Transverse colon (tissue), 4 donors: ENCODE results near the gene CLK1. TPM values are rescaled to one million over a fixed set of nuclear protein-coding genes. Genes with fewer than 3 reads are reported as not detected.

Experiments
- DNase-seq: peaks from one replicate; pipeline ENCODE4 v3.0.0-alpha.2; 2019
- H3K27ac ChIP-seq, 4 donors: fragments of 200-600 bp; sonication (generic); 2 replicates each; pipeline ENCODE4 v1.5.1; 2016 to 2018; ENCODE audit warnings: inconsistent platforms in 4 of 4
- H3K27me3 ChIP-seq: fragments of 200-600 bp; sonication (generic); 2 replicates; pipeline ENCODE4 v1.5.1; 2017; ENCODE audit warnings: inconsistent platforms
- H3K36me3 ChIP-seq, 4 donors: fragments of 200-600 bp; sonication (generic); 2 replicates each; pipeline ENCODE4 v1.5.1; 2017 to 2019; ENCODE audit warnings: inconsistent platforms in 4 of 4
- H3K4me1 ChIP-seq, 4 donors: fragments of 200-600 bp; sonication (generic); 2 replicates each; pipeline ENCODE4 v1.5.1; 2017 to 2020; ENCODE audit warnings: inconsistent platforms in 4 of 4
- H3K4me3 ChIP-seq, 4 donors: fragments of 200-600 bp; sonication (generic); 1 replicate in 1 of 4; 2 replicates in 3 of 4; pipeline versions ENCODE4 v1.5.1 to v1.6.1; 2017 to 2019; ENCODE audit warnings: inconsistent platforms in 4 of 4
- H3K9me3 ChIP-seq, 2 donors: fragments of 200-600 bp; sonication (generic); 2 replicates each; pipeline ENCODE4 v1.5.1; 2017 to 2019; ENCODE audit warnings: inconsistent platforms in 2 of 2
- EP300 ChIP-seq: sonication (generic); formaldehyde crosslinking; IDR thresholded peaks from one replicate; pipeline ENCODE4 v1.6.1; 2017; ENCODE audit warnings: antibody characterized with exemption, low read depth
- POLR2A ChIP-seq: fragments of 450-650 bp; IDR thresholded peaks from one replicate; pipeline ENCODE4 v1.6.1; 2016; ENCODE audit warnings: antibody characterized with exemption, mild to moderate bottlenecking, moderate library complexity
- POLR2AphosphoS5 ChIP-seq, 3 donors: sonication (generic); formaldehyde crosslinking; IDR thresholded peaks; one replicate each; pipeline ENCODE4 v1.6.1; 2016; ENCODE audit warnings: antibody characterized with exemption in 3 of 3
- WGBS, 2 donors: methylation state at CpG; one replicate each; pipeline ENCODE4 v1.1.5; 2018; ENCODE audit warnings: low coverage in 1 of 2; 5-methylcytosine and 5-hydroxymethylcytosine counted together
- in situ Hi-C, 4 donors: fragments of 200-750 bp; cut with MboI; loops; one replicate each; pipeline versions ENCODE4 v1.15.0 to v1.15.1; 2017; ENCODE audit warnings: low sequenced_read_pairs in 3 of 4, low pct_ligation_motif_present in 1 of 4, low pct_unique_long_range_greater_than_20kb in 1 of 4
- intact Hi-C: fragments of 100-400 bp; cut with DNase I; formaldehyde crosslinking; loops from one replicate; pipeline ENCODE4 v1.15.1; 2023; ENCODE audit warnings: low total_unique reads
- total RNA-seq, 4 donors: library from RNA; depleted of rRNA; stranded (reverse); fragments of >200 nt; gene quantifications; one replicate each; pipeline ENCODE4 v1.1.0, GENCODE V29; 2016
- TF ChIP-seq, protein P1 (sequence below), 5 experiments: fragments of 200-600 bp in 3 of 5; fragments of 450-650 bp in 2 of 5; sonication (generic) in 3 of 5; IDR thresholded peaks; 1 replicate in 2 of 5; 2 replicates in 3 of 5; pipeline ENCODE4 v1.5.1; 2016 to 2017; ENCODE audit warnings: antibody characterized with exemption in 5 of 5, inconsistent platforms in 3 of 5, mild to moderate bottlenecking in 2 of 5, moderate library complexity in 1 of 5

Gene CLK1
- total RNA-seq, 4 donors from 2014 or later: 115 to 231 (median 127) TPM

DNA sequence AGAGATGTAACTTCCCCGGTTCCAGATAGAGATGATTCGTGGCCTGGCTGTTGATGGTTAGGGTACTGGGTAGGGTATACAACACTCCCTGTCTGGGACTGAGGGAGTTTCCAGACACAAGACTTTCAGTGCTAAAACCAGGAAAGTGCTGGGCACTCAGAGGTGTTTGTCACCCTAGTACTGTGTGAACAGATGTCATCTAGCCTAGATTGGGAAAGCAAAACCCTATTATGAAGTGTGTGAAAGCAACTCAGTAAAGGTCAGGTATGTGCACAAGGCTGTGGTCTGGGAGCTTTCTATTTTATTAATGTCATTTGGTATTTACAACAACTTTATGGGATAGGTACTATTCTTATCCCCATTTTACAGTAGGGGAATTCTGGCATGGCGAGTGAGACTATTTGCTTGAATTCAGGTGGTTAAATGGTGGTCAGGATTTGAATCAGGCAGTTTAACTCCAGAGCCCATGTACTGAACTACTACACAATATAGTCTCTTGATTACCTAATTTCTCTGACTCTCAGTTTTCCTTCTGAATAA is 50.1 kb downstream of the CLK1 start:
- DNase-seq: no peak
- Histone ChIP-seq H3K27ac (peak overlapping the region in 1 of 4 donors; percentile 8), H3K4me3 (no peak overlapping the region), H3K36me3 (peaks cover 0 to 44% (median 21%) of the 10 kb centered on the region in 4 donors), H3K9me3 (no peaks in the 10 kb centered on the region), H3K4me1 (peaks cover 20 to 39% (median 27%) of the 10 kb centered on the region in 4 donors), H3K27me3 (no peaks in the 10 kb centered on the region)
- intact Hi-C loops (no loop called here), in situ Hi-C loops (loop anchor here in 2 of 4 donors (10.0 to 25.0 kb wide), 3 partner anchors 50 to 102 kb away; partner anchors contain the start of gene CLK1 (in 1 of the 2))
- WGBS, 2 donors: 57 to 63% methylated on average over 1 to 3 of the region's 3 CpGs
- no peak for TF ChIP-seq EP300
- TF ChIP-seq POLR2A: no peak
- no peak for TF ChIP-seq POLR2AphosphoS5 (IDR thresholded peaks at IDR 0.05)
- TF ChIP-seq, protein P1, sequence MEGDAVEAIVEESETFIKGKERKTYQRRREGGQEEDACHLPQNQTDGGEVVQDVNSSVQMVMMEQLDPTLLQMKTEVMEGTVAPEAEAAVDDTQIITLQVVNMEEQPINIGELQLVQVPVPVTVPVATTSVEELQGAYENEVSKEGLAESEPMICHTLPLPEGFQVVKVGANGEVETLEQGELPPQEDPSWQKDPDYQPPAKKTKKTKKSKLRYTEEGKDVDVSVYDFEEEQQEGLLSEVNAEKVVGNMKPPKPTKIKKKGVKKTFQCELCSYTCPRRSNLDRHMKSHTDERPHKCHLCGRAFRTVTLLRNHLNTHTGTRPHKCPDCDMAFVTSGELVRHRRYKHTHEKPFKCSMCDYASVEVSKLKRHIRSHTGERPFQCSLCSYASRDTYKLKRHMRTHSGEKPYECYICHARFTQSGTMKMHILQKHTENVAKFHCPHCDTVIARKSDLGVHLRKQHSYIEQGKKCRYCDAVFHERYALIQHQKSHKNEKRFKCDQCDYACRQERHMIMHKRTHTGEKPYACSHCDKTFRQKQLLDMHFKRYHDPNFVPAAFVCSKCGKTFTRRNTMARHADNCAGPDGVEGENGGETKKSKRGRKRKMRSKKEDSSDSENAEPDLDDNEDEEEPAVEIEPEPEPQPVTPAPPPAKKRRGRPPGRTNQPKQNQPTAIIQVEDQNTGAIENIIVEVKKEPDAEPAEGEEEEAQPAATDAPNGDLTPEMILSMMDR (IDR thresholded peaks at IDR 0.05): no peak

DNA sequence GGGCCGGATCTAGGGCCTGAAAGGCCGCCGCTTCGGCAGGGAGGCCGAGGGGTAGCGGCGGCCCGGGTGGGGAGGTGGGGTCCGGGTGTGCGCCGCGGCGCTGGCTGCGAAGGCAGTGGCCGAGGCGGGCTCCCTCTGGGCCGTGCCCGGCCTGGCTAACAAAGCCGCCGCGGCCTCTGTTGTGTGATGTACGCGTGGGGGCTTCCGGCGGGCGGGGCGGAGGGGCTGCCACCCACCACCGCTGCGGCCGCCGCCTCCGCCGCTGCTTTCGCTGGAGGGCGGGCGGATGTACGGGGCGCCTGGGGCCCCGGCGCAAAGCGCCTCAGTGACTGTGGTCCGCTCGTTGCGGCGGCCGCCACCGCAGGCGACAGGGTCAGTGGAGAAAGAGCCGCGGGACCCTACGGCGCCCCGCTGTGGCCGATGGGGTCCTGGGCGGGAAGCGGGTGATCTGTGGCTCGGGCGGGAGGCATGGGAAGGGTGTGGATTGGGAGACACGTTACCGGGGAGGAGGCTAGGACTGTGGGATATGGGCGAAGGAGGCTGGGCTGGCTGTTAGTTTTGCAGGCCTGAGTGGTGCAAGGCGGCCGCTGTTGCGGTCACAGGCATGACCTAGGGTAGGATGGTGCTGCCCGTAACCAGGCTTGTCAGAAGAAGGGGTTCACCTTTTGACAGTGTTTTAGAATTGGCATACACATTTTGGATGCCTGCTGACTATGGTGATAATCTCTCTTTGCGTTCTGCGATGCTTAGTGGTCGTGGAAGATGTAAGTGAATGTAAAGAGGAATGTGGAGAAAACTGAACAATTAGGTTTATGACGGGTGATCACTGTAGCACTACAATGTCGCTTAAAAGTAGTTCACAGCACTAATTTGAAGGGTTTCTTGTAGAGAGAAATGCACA is 52.1 kb downstream of the CLK1 start:
- peak in 2 of 3 donors; percentile 8 to 58 for TF ChIP-seq POLR2AphosphoS5 (IDR thresholded peaks at IDR 0.05)
- no peak for TF ChIP-seq POLR2A
- TF ChIP-seq, protein P1 (IDR thresholded peaks at IDR 0.05): peak; percentile 45 to 72 (median 50)
- in situ Hi-C loops (loop anchor here in 2 of 4 donors (10.0 to 25.0 kb wide), 3 partner anchors 52 to 100 kb away; partner anchors contain the start of gene CLK1 (in 1 of the 2)), intact Hi-C loops (no loop called here)
- DNase-seq: peak; percentile 88
- H3K9me3 ChIP-seq: no peaks in the 10 kb centered on the region
- peak overlapping the region; percentile 99 to 100 (median 100) for H3K27ac ChIP-seq
- 2 to 3% methylated on average over 5 to 28 of the region's 70 CpGs for WGBS, 2 donors
- peaks cover 0 to 24% (median 12%) of the 10 kb centered on the region in 4 donors for H3K36me3 ChIP-seq
- peak overlapping the region; percentile 84 to 96 (median 94) for H3K4me3 ChIP-seq
- peaks cover 20 to 39% (median 27%) of the 10 kb centered on the region in 4 donors for H3K4me1 ChIP-seq
- H3K27me3 ChIP-seq: no peaks in the 10 kb centered on the region

DNA sequence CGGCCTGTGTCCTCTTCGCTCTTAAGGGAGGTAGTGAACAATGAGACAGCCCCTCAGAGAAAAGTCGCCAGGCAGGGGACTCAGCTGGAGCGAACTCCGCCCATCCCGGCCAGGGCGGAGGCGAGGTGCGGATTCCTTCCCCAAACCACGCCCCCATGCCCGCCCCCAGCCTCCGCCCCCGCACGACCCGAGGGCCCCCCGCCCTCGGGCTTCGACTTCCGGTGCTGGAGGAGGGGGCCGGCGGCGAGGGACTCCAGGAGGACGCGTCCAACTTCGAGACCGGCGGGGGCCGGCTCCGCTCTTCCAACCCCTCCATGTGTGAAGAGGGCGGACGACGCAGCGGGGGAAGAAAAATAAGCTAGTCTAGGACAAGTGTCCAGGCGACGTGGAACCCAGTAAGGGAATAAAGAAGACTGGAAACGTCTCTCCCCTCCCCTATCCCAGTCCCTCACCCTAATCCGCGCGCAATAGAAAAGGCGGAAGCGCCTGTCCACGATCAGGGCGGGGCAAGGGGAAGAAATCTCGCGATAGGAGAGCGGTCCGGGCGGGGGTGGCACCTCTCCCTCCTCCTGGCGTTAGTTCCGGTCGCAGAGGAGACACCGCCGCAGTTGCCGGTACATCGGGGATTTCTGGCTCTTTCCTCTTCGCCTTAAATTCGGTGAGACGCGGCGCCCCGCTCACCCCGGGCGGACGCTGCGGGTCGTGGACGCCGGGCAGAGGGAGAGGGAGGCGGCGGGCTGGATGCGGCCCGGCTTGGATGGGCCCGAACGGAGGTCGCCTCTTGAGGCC is 52.9 kb downstream of the CLK1 start, which contains the start of gene BZW1:
Gene BZW1 (plus strand): TSS at position 578 of the 789 bp plus-strand sequence. CDS start 1,308 bp downstream, outside the sequence.
- in situ Hi-C loops (loop anchor here in 2 of 4 donors (10.0 to 25.0 kb wide), 3 partner anchors 53 to 99 kb away; partner anchors contain the start of gene CLK1 (in 1 of the 2)), intact Hi-C loops (loop anchor here (2.0 kb wide), 2 partner anchors 77 to 99 kb away; partner anchors contain the start of genes NIF3L1 and PPIL3)
- TF ChIP-seq POLR2A (peak; percentile 99), EP300 (no peak), POLR2AphosphoS5 (IDR thresholded peaks at IDR 0.05) (peak; percentile 98 to 99 (median 99))
- Histone ChIP-seq H3K36me3 (peaks cover 0 to 17% (median 8%) of the 10 kb centered on the region in 4 donors), H3K27me3 (no peaks in the 10 kb centered on the region), H3K4me3 (peak within 1 kb of the TSS; percentile 84 to 96 (median 94)), H3K9me3 (no peaks in the 10 kb centered on the region), H3K27ac (peak within 1 kb of the TSS; percentile 99 to 100 (median 100)), H3K4me1 (peaks cover 20 to 39% (median 27%) of the 10 kb centered on the region in 4 donors)
- DNase-seq: peak; percentile 97
- WGBS, 2 donors: 0% methylated on average over 34 of the region's 75 CpGs; no CpG with 5 or more reads in 1 of the 2 donors

DNA sequence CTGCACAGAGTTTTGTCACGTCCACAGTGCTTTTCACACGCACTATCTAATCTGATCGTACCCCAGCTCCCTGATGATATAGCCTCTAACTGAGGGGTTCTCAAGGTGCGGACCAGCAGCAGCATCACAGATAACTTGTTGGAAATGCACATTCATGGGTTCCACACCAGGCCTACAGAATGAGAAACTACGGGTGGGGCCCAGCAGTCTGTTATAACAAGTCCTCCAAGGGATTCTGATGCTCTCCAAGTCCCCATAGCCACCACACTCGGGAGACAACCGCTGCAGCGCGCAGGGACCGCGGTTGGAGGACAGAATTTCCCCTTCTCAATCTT is 53.5 kb downstream of the CLK1 start:
- no peaks in the 10 kb centered on the region for H3K27me3 ChIP-seq
- in situ Hi-C loops (loop anchor here in 2 of 4 donors (10.0 to 25.0 kb wide), 3 partner anchors 54 to 99 kb away; partner anchors contain the start of gene CLK1 (in 1 of the 2)), intact Hi-C loops (loop anchor here (2.0 kb wide), 2 partner anchors 78 to 98 kb away; partner anchors contain the start of genes NIF3L1 and PPIL3)
- H3K4me3 ChIP-seq: peak overlapping the region; percentile 47 to 96 (median 94)
- no peaks in the 10 kb centered on the region for H3K9me3 ChIP-seq
- peaks cover 20 to 39% (median 27%) of the 10 kb centered on the region in 4 donors for H3K4me1 ChIP-seq
- H3K27ac ChIP-seq: peak overlapping the region; percentile 99 to 100 (median 100)
- DNase-seq: no peak
- no peak for TF ChIP-seq POLR2A
- H3K36me3 ChIP-seq: peaks cover 0 to 13% (median 5%) of the 10 kb centered on the region in 4 donors
- WGBS, 2 donors: 10 to 20% methylated on average over 1 to 4 of the region's 11 CpGs
